HepG2 (cell line): Measurements from ENCODE around the gene PPP1R18. TPM values are rescaled to one million over a fixed set of nuclear protein-coding genes. Genes with fewer than 3 reads are reported as not detected.

Experiments used
- ATF1 ChIP-seq: IDR thresholded peaks from 2 replicates; pipeline ENCODE4 v1.6.1; 2016; ENCODE audit warnings: mild to moderate bottlenecking, control low read depth
- BRCA1 ChIP-seq: sonication (generic); formaldehyde crosslinking; IDR thresholded peaks from 2 replicates; pipeline ENCODE4 v1.4.0; 2020; ENCODE audit warnings: missing genetic modification reagents
- ETS1 ChIP-seq: sonication (generic); formaldehyde crosslinking; IDR thresholded peaks from 2 replicates; pipeline ENCODE4 v1.4.0; 2020; ENCODE audit warnings: missing genetic modification reagents
- HMGXB3 ChIP-seq: sonication (generic); formaldehyde crosslinking; IDR thresholded peaks from 2 replicates; pipeline ENCODE4 v1.4.0; 2020; ENCODE audit warnings: missing genetic modification reagents, borderline replicate concordance
- MZF1 ChIP-seq: sonication (generic); formaldehyde crosslinking; IDR thresholded peaks from 2 replicates; pipeline ENCODE4 v1.8.1; 2023; ENCODE audit warnings: mild to moderate bottlenecking, missing genetic modification reagents, borderline replicate concordance
- NFATC3 ChIP-seq: sonication (generic); formaldehyde crosslinking; IDR thresholded peaks from 2 replicates; pipeline ENCODE4 v1.5.1; 2020; ENCODE audit warnings: mild to moderate bottlenecking, missing genetic modification reagents
- NFYC ChIP-seq: IDR thresholded peaks from 2 replicates; pipeline ENCODE4 v1.6.1; 2016; ENCODE audit warnings: missing genetic modification reagents, missing compliant biosample characterization
- RCOR2 ChIP-seq: IDR thresholded peaks from 2 replicates; pipeline ENCODE4 v1.6.1; 2016; ENCODE audit warnings: missing biosample characterization, missing genetic modification reagents
- STAT5B ChIP-seq: sonication (generic); formaldehyde crosslinking; IDR thresholded peaks from 2 replicates; pipeline ENCODE4 v1.4.0; 2020; ENCODE audit warnings: missing genetic modification reagents
- ZBTB21 ChIP-seq: sonication (generic); formaldehyde crosslinking; IDR thresholded peaks from 2 replicates; pipeline ENCODE4 v1.4.0; 2020; ENCODE audit warnings: missing genetic modification reagents
- ZC3H4 ChIP-seq: sonication (generic); formaldehyde crosslinking; IDR thresholded peaks from 2 replicates; pipeline ENCODE4 v1.4.0; 2020; ENCODE audit warnings: missing genetic modification reagents, borderline replicate concordance
- ZIK1 ChIP-seq: sonication (generic); formaldehyde crosslinking; IDR thresholded peaks from 2 replicates; pipeline ENCODE4 v1.5.0; 2020; ENCODE audit warnings: mild to moderate bottlenecking, low read depth, missing genetic modification reagents, borderline replicate concordance
- ZNF274 ChIP-seq: sonication (generic); formaldehyde crosslinking; IDR thresholded peaks from 2 replicates; pipeline ENCODE4 v1.5.1; 2020; ENCODE audit warnings: mild to moderate bottlenecking, missing genetic modification reagents
- ZNF431 ChIP-seq: sonication (generic); formaldehyde crosslinking; IDR thresholded peaks from 2 replicates; pipeline ENCODE4 v1.9.0; 2022; ENCODE audit warnings: missing genetic modification reagents, low read depth, mild to moderate bottlenecking, borderline replicate concordance
- ZNF552 ChIP-seq: sonication (generic); formaldehyde crosslinking; IDR thresholded peaks from 2 replicates; pipeline ENCODE4 v1.9.0; 2022; ENCODE audit warnings: missing genetic modification reagents, mild to moderate bottlenecking, borderline replicate concordance
- ZNF629 ChIP-seq: sonication (generic); formaldehyde crosslinking; conservative IDR thresholded peaks from 2 replicates; pipeline ENCODE4 v1.5.0; 2020; ENCODE audit warnings: missing genetic modification reagents
- ZNF646 ChIP-seq: sonication (generic); formaldehyde crosslinking; IDR thresholded peaks from 2 replicates; pipeline ENCODE4 v1.9.0; 2021; ENCODE audit warnings: mild to moderate bottlenecking, missing genetic modification reagents
- ZZZ3 ChIP-seq: sonication (generic); formaldehyde crosslinking; IDR thresholded peaks from 2 replicates; pipeline ENCODE4 v1.4.0; 2020; ENCODE audit warnings: missing genetic modification reagents, mild to moderate bottlenecking, borderline replicate concordance
- polyA plus RNA-seq, 8 experiments: library from polyadenylated mRNA; depleted of rRNA in 3 of 8; stranded (reverse) in 7 of 8; unstranded in 1 of 8; fragments of >200 nt; fragmentation: Illumina TruSeq in 4 of 8; extraction: Trizol in 4 of 8; gene quantifications; 2 replicates each; pipeline versions ENCODE4 v1.2.1 to v1.2.3, GENCODE V29; 2011 to 2016; ENCODE audit warnings: low read depth in 4 of 8, missing spikeins in 1 of 8, mixed read lengths in 1 of 8; ENCODE audit not compliant: insufficient read depth in 1 of 8
- total RNA-seq, 5 experiments: library from RNA; depleted of rRNA; stranded (reverse); fragments of >200 nt; fragmentation: Illumina TruSeq; extraction: Trizol; gene quantifications; 2 replicates each; pipeline ENCODE4 v1.2.3, GENCODE V29; 2016; ENCODE audit warnings: low read depth in 1 of 5

The PPP1R18 gene
- total and polyA plus RNA-seq, 2 of the 13 experiments (the other 11 are each of a cell fraction or from before 2014, with no cell fraction given): 4.9 to 9.2 TPM

- TF ChIP-seq ZZZ3 (no peak), ZNF552 (CRISPR knock-in tag) (no peak), ZNF646 (CRISPR knock-in tag) (no peak), ZNF274 (CRISPR knock-in tag) (no peak), RCOR2 (CRISPR knock-in tag) (no peak), BRCA1 (CRISPR knock-in tag) (no peak), ZIK1 (CRISPR knock-in tag) (0 out of 2 replicates have a peak, but pooled peaks have one; percentile 33), ATF1 (CRISPR knock-in tag) (no peak), STAT5B (CRISPR knock-in tag) (no peak), ZNF629 (0 out of 2 replicates have a peak, but pooled peaks have one; percentile 18), ZBTB21 (no peak), ZC3H4 (CRISPR knock-in tag) (no peak), ZNF431 (no peak), NFYC (no peak), ETS1 (CRISPR knock-in tag) (no peak), MZF1 (CRISPR knock-in tag) (no peak), HMGXB3 (CRISPR knock-in tag) (no peak), NFATC3 (CRISPR knock-in tag) (0 out of 2 replicates have a peak, but pooled peaks have one; percentile 6)
Measured at GRCh38 chr6:30722280-30723112, 36.1 kb upstream of the PPP1R18 start (continued).
